Kidney epithelial cell (primary cell): ENCODE data around the gene MAD2L2. TPM values are rescaled to one million over a fixed set of nuclear protein-coding genes. Genes with fewer than 3 reads are reported as not detected.

Experiments used
- DNase-seq: peaks from one replicate; pipeline ENCODE4 v3.0.0-alpha.2; 2010; ENCODE audit warnings: low read depth
- H3K27me3 ChIP-seq: 2 replicates; pipeline ENCODE4 v1.6.0; 2011; ENCODE audit warnings: low read length; ENCODE audit not compliant: control insufficient read depth, insufficient read depth
- H3K36me3 ChIP-seq: 2 replicates; pipeline ENCODE4 v1.5.1; 2011; ENCODE audit warnings: low read length; ENCODE audit not compliant: control insufficient read depth, insufficient read depth
- H3K4me3 ChIP-seq: 2 replicates; pipeline ENCODE4 v1.5.1; 2011; ENCODE audit warnings: low read depth, mild to moderate bottlenecking, control low read depth, low read length
- total RNA-seq: library from RNA; depleted of rRNA; stranded (reverse); fragments of >200 nt; gene quantifications from 2 replicates; pipeline ENCODE4 v1.2.3, GENCODE V29; 2015
- TF ChIP-seq, protein P1 (sequence below): IDR thresholded peaks from 2 replicates; pipeline ENCODE4 v1.5.1; 2011; ENCODE audit warnings: mild to moderate bottlenecking, moderate library complexity, low read length, control low read depth, inconsistent platforms; ENCODE audit not compliant: insufficient read depth, poor library complexity, severe bottlenecking

MAD2L2 gene
- total RNA-seq, 1 donor from 2014 or later = 96.6 TPM

DNA sequence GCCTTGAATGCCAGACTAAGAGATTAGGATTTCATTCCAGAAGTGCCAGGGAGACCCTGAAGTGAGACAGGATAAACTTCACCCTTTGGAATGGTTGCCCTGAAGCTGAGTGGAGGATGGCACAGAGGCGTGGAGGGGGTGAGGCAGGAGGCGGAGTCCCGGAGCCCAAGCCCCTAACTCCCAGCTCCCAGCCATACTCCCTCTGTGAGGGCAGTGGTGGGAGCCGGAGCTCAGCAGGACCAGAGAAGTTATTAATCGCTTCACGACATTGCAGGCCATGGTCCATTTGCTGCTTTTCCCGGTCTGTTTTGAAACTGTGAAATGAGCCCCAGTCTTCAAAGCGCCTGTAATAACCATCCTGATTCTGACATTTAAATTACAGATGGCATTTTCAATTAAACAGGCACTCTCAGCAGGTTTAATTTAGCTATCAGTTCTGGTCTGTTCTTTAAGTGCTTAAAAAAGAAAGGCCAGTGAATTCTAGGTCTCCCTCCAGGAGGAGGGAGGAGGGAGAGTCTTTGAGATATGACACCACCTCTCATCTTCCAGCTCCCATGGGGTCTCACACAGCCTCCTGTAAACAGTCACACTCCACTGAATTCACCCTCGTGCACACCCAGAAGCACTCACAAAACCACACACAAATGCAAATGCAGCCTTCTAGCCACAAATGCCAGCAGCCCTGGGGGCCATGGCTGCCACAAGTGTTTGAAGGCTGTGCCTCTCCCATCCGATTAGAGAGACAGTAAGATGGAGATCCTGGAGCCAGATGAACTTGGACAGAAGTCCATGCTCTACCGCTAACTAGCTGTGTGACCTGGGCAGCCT, 46.4 kb downstream of the MAD2L2 start:
- H3K36me3 ChIP-seq = no peaks in the 10 kb centered on the region
- TF ChIP-seq, protein P1, sequence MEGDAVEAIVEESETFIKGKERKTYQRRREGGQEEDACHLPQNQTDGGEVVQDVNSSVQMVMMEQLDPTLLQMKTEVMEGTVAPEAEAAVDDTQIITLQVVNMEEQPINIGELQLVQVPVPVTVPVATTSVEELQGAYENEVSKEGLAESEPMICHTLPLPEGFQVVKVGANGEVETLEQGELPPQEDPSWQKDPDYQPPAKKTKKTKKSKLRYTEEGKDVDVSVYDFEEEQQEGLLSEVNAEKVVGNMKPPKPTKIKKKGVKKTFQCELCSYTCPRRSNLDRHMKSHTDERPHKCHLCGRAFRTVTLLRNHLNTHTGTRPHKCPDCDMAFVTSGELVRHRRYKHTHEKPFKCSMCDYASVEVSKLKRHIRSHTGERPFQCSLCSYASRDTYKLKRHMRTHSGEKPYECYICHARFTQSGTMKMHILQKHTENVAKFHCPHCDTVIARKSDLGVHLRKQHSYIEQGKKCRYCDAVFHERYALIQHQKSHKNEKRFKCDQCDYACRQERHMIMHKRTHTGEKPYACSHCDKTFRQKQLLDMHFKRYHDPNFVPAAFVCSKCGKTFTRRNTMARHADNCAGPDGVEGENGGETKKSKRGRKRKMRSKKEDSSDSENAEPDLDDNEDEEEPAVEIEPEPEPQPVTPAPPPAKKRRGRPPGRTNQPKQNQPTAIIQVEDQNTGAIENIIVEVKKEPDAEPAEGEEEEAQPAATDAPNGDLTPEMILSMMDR = no peak
- H3K4me3 ChIP-seq = no peak overlapping the region
- peaks cover 2% of the 10 kb centered on the region for H3K27me3 ChIP-seq
- DNase-seq = no peak

DNA sequence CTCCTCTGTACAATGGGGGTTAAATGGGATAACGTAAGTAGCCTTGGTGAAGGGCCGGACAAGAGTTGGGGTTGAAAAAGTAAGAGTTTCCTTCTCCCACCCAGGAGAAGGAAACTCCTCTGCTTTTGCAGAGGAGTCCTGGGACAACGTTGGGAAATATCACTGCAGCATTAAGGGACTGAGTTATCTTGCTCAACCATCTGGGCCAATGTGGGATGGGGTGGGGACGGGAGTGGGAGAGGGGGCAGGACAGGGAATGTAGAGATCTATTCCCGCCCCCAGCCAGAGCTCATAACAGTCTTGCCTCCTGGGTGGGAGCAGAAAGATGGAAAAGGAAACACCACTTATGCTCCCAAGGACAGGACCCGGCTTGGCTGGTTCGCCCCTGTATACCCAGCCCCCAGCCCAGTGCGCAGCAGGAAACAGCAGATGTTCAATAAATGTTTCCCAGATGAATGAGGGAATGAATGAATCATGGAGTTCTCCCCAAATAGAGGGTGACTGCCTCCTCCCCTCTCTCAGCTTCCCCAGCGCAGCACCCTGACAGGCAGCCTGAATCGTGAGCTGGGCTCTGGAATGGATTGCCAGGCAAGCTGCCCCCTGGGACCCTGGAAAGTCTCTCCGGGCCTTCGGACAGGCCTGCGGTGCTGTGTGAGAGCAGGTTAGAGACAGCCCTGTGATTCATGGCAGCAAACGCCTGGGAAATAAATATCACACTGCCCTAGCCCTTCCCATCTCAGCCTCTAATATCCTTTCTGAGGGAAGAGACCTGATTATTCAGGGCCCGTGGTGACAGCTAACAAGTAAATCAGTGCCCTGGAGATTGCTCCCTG, 51.5 kb downstream of the MAD2L2 start:
- TF ChIP-seq, protein P1 = no peak
- H3K36me3 ChIP-seq = no peaks in the 10 kb centered on the region
- H3K4me3 ChIP-seq = no peak overlapping the region
- H3K27me3 ChIP-seq = peaks cover 5% of the 10 kb centered on the region
- no peak for DNase-seq

DNA sequence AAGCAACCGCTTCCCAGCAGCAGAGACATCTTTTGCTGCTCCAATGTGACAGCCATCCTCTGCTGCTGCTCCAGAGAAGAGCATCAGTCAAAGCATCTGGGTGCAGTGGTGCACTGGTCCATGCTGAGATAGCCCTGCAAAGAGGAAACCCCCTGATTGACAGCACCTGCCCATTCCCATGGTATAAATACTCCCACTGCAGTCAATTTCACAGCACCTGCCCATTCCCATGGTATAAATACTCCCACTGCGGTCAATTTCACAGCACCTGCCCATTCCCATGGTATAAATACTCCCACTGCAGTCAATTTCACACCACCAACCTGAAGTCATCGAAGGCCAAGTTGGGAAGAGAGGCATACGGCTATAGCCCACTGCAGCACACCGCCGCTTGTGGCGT, 52.2 kb downstream of the MAD2L2 start:
- DNase-seq = no peak
- Histone ChIP-seq H3K36me3 (no peaks in the 10 kb centered on the region), H3K4me3 (no peak overlapping the region), H3K27me3 (peaks cover 2% of the 10 kb centered on the region)
- TF ChIP-seq, protein P1 = no peak

DNA sequence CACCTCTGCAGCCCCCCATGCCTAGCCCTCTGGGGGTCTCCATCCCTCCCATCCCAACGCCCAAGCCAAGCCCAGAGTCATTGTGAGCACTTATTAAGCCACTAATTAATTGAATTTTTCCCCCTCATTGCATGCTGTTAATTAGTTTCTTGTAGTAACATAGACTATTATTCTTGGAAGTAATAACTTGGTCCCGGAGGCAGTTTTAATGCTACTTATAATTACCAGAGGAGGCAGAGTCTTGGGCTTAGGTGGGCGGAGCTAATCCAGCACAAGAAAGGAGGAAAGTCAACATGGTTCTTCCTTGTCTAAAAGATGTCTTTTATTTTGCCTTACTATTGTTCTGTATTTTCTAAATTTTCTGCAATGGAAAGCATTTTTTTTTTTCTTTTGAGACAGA, 54.4 kb downstream of the MAD2L2 start:
- no peak overlapping the region for H3K4me3 ChIP-seq
- peaks cover 2% of the 10 kb centered on the region for H3K27me3 ChIP-seq
- DNase-seq = no peak
- TF ChIP-seq, protein P1 = no peak
- no peaks in the 10 kb centered on the region for H3K36me3 ChIP-seq

Other genes starting within 250 kb of the MAD2L2 start
- 0.17 and 0.68 TPM in 2 replicates for gene DISP3, start 202.0 kb downstream of the MAD2L2 start, total RNA-seq
- gene FBXO2, start 26.7 kb downstream of the MAD2L2 start, total RNA-seq = 0.55 and 3.0 TPM in 2 replicates
- 14.4 and 23.6 TPM in 2 replicates for gene FBXO44, start 26.3 kb downstream of the MAD2L2 start, total RNA-seq
- 14.0 and 14.1 TPM in 2 replicates for gene FBXO6, start 16.9 kb downstream of the MAD2L2 start, total RNA-seq
- gene DRAXIN, start 10.6 kb upstream of the MAD2L2 start, total RNA-seq = 2.8 and 4.5 TPM in 2 replicates
- 76.7 and 89.8 TPM in 2 replicates for gene AGTRAP, start 55.0 kb upstream of the MAD2L2 start, total RNA-seq
- gene C1orf167, start 81.0 kb upstream of the MAD2L2 start, total RNA-seq = not detected in 2 replicates
- 23.1 and 26.6 TPM in 2 replicates for gene MTHFR, start 124.8 kb upstream of the MAD2L2 start, total RNA-seq
- gene CLCN6, start 125.0 kb upstream of the MAD2L2 start, total RNA-seq = 17.6 and 17.7 TPM in 2 replicates
- not detected in 2 replicates for gene NPPA, start 166.6 kb upstream of the MAD2L2 start, total RNA-seq
- 2.5 and 5.4 TPM in 2 replicates for gene NPPB, start 177.8 kb upstream of the MAD2L2 start, total RNA-seq
- 97.2 and 108 TPM in 2 replicates for gene KIAA2013, start 245.3 kb upstream of the MAD2L2 start, total RNA-seq